Measurements from ENCODE around the gene KCNK16.

GRCh38 chr6:39341937-39342336 is 19.4 kb upstream of the KCNK16 start:
- TF ChIP-seq PPARA (CRISPR knock-in tag; IDR thresholded peaks at IDR 0.05; ENCODE audit: borderline replicate concordance) (no peak), TSHZ2 (CRISPR knock-in tag; IDR thresholded peaks at IDR 0.05) (no peak), ZFP3 (CRISPR knock-in tag; IDR thresholded peaks at IDR 0.05) (no peak), SNAI2 (CRISPR knock-in tag; IDR thresholded peaks at IDR 0.05) (no peak), CSRNP3 (CRISPR knock-in tag; IDR thresholded peaks at IDR 0.05) (no peak), ISL1 (CRISPR knock-in tag; IDR thresholded peaks at IDR 0.05) (no peak), PATZ1 (CRISPR knock-in tag; IDR thresholded peaks at IDR 0.05; ENCODE audit: borderline replicate concordance) (no peak), BACH2 (CRISPR knock-in tag; IDR thresholded peaks at IDR 0.05; ENCODE audit: borderline replicate concordance) (no peak), POU6F1 (CRISPR knock-in tag; IDR thresholded peaks at IDR 0.05; ENCODE audit: borderline replicate concordance, low read depth) (no peak), ZNF70 (CRISPR knock-in tag; IDR thresholded peaks at IDR 0.05) (no peak), TCF4 (CRISPR knock-in tag; IDR thresholded peaks at IDR 0.05; ENCODE audit: borderline replicate concordance) (no peak), ZC3H10 (CRISPR knock-in tag; IDR thresholded peaks at IDR 0.05) (no peak), CREB5 (CRISPR knock-in tag; IDR thresholded peaks at IDR 0.05; ENCODE audit: low read depth) (no peak)

Data from SK-N-SH treated with all-trans-retinoic acid at 6 μM for 48 hours (cell line).